ENCODE data around the gene JUN.

JUN gene

DNA sequence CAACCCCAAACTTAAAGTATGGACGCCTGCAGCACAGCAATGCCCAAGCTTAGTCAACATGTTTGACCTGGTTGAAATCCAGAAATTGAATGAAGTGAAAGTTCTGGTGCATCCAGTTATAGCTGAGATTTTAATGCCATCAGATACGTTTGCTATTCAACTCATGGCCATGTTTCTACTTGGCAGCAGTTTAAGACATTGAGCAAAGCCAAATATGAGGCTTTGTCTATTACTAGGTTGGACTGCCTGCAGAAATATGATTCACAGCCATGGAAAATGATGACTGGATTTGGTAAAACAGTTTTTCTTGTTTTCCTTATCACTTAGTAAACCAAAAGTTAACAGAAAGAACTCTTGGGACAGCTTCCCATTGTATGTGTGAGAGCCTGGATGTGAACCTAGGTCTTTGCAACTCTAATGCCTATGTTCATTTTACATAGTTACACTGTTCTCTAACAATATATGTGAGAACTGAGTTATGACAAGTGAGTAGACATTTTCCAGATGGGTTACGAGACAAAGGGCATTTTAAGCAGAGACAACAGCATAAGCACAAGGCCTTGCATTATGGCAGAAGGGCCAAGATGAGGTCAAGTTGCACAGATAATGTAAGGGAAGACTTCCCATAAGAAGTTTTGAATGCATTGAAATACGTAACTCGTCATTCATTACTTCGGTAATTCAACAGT is 51.6 kb downstream of the JUN start:
- no peak overlapping the region for H3K4me3 ChIP-seq (ENCODE audit: low read length, poor library complexity, severe bottlenecking)
- no peaks in the 10 kb centered on the region for H3K36me3 ChIP-seq (ENCODE audit: insufficient read depth, low read length)
- H3K4me1 ChIP-seq (ENCODE audit: insufficient read depth, low read length, poor library complexity, severe bottlenecking), result peaks cover 37% of the 10 kb centered on the region
- H3K4me2 ChIP-seq (ENCODE audit: low read depth, low read length, poor library complexity, severe bottlenecking), result no peak overlapping the region
- no peaks in the 10 kb centered on the region for H3K9me2 ChIP-seq (replicated peaks; ENCODE audit: low read depth, low read length)
- no peaks in the 10 kb centered on the region for H4K20me1 ChIP-seq (ENCODE audit: insufficient read depth, low read length, poor library complexity, severe bottlenecking)
- H3F3A ChIP-seq (ENCODE audit: low read depth), result no peaks in the 10 kb centered on the region
- no peaks in the 10 kb centered on the region for H3K27me3 ChIP-seq (ENCODE audit: insufficient read depth, low read length, poor library complexity, severe bottlenecking)
- H3K79me2 ChIP-seq (ENCODE audit: insufficient read depth, low read length), result no peaks in the 10 kb centered on the region
- H2AFZ ChIP-seq (ENCODE audit: low read length), result no peak overlapping the region
- H3K9ac ChIP-seq (ENCODE audit: low read depth, low read length, poor library complexity, severe bottlenecking), result no peak overlapping the region
- no peaks in the 10 kb centered on the region for H3K9me3 ChIP-seq (ENCODE audit: insufficient read depth, low read depth, low read length)
- TF ChIP-seq, protein P1, sequence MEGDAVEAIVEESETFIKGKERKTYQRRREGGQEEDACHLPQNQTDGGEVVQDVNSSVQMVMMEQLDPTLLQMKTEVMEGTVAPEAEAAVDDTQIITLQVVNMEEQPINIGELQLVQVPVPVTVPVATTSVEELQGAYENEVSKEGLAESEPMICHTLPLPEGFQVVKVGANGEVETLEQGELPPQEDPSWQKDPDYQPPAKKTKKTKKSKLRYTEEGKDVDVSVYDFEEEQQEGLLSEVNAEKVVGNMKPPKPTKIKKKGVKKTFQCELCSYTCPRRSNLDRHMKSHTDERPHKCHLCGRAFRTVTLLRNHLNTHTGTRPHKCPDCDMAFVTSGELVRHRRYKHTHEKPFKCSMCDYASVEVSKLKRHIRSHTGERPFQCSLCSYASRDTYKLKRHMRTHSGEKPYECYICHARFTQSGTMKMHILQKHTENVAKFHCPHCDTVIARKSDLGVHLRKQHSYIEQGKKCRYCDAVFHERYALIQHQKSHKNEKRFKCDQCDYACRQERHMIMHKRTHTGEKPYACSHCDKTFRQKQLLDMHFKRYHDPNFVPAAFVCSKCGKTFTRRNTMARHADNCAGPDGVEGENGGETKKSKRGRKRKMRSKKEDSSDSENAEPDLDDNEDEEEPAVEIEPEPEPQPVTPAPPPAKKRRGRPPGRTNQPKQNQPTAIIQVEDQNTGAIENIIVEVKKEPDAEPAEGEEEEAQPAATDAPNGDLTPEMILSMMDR (conservative IDR thresholded peaks at IDR 0.05; ENCODE audit: low read length), result no peak
- no peak for TF ChIP-seq EZH2phosphoT487 (IDR thresholded peaks at IDR 0.05; ENCODE audit: borderline replicate concordance)

Data from Loucy (cell line).